Stomach (tissue), 9 donors: ENCODE measurements around the gene HTR7. TPM values are rescaled to one million over a fixed set of nuclear protein-coding genes. Genes with fewer than 3 reads are reported as not detected.
"Not testable (repeated sequence)": the region's sequence is repeated elsewhere in the genome, so short reads cannot be mapped to it uniquely, and the experiment has no call there.

Experiments
- DNase-seq, 2 donors: peaks; one replicate each; pipeline versions ENCODE4 v3.0.0 to v3.0.0-alpha.2; 2013 to 2019
- H3K27ac ChIP-seq, 5 donors: fragments of 200-600 bp in 4 of 5; sonication (generic) in 4 of 5; one replicate each; pipeline ENCODE4 v1.5.1; 2013 to 2019; ENCODE audit warnings: mild to moderate bottlenecking in 1 of 5, moderate library complexity in 1 of 5
- H3K27me3 ChIP-seq, 3 donors: fragments of 200-600 bp; sonication (generic); one replicate each; pipeline ENCODE4 v1.5.1; 2017 to 2019; ENCODE audit warnings: mixed run types in 1 of 3
- H3K36me3 ChIP-seq, 4 donors: fragments of 200-600 bp; sonication (generic); 1 replicate in 3 of 4; 2 replicates in 1 of 4; pipeline ENCODE4 v1.5.1; 2016 to 2019
- H3K4me1 ChIP-seq, 4 donors: fragments of 200-600 bp; sonication (generic); one replicate each; pipeline ENCODE4 v1.5.1; 2016 to 2019
- H3K4me3 ChIP-seq, 4 donors: fragments of 200-600 bp; sonication (generic) in 3 of 4; one replicate each; pipeline ENCODE4 v1.5.1; 2016 to 2019; ENCODE audit warnings: mild to moderate bottlenecking in 1 of 4
- H3K9me3 ChIP-seq, 4 donors: fragments of 200-600 bp; sonication (generic); one replicate each; pipeline ENCODE4 v1.5.1; 2016 to 2019
- EP300 ChIP-seq: sonication (generic); formaldehyde crosslinking; IDR thresholded peaks from one replicate; pipeline ENCODE4 v1.6.1; 2017; ENCODE audit warnings: antibody characterized with exemption
- POLR2A ChIP-seq, 4 donors: fragments of 450-650 bp; IDR thresholded peaks; one replicate each; pipeline ENCODE4 v1.6.1; 2016; ENCODE audit warnings: antibody characterized with exemption in 4 of 4, control low read depth in 2 of 4, mild to moderate bottlenecking in 1 of 4, moderate library complexity in 1 of 4
- POLR2AphosphoS5 ChIP-seq, 3 donors: sonication (generic); formaldehyde crosslinking; IDR thresholded peaks; one replicate each; pipeline ENCODE4 v1.6.1; 2016; ENCODE audit warnings: antibody characterized with exemption in 3 of 3
- WGBS, 5 donors: extraction: QIAGEN DNeasy Blood & Tissue Kit in 3 of 5; methylation state at CpG; one replicate each; pipeline versions ENCODE4 v1.1.5 to v1.1.7; 2013 to 2018; 5-methylcytosine and 5-hydroxymethylcytosine counted together
- intact Hi-C: fragments of 100-400 bp; cut with DNase I; formaldehyde crosslinking; loops from one replicate; pipeline ENCODE4 v1.15.1; 2023; ENCODE audit warnings: low total_unique reads
- polyA plus RNA-seq, 3 donors: library from polyadenylated mRNA; stranded (reverse); fragments of 200-250 nt; gene quantifications; one replicate each; pipeline ENCODE4 v1.2.3, GENCODE V29; 2013
- total RNA-seq, 5 donors: library from RNA; depleted of rRNA; stranded (reverse); fragments of >200 nt; gene quantifications; one replicate each; pipeline versions ENCODE4 v1.1.0 to v1.2.3, GENCODE V29; 2014 to 2016
- TF ChIP-seq, protein P1 (sequence below), 7 experiments: fragments of 450-650 bp in 4 of 7; fragments of 200-600 bp in 3 of 7; sonication (generic) in 3 of 7; IDR thresholded peaks; one replicate each; pipeline ENCODE4 v1.5.1; 2016 to 2019; ENCODE audit warnings: antibody characterized with exemption in 7 of 7, control low read depth in 2 of 7, mild to moderate bottlenecking in 1 of 7
- donor health status: healthy with polysubstance abuse.
- donor health status: Bipolar disorder and iron deficiency.
- donor health status: healthy.

HTR7 gene
- total and polyA plus RNA-seq, 8 donors: 0.28 to 7.1 (median 1.8) TPM; not detected in 2

DNA sequence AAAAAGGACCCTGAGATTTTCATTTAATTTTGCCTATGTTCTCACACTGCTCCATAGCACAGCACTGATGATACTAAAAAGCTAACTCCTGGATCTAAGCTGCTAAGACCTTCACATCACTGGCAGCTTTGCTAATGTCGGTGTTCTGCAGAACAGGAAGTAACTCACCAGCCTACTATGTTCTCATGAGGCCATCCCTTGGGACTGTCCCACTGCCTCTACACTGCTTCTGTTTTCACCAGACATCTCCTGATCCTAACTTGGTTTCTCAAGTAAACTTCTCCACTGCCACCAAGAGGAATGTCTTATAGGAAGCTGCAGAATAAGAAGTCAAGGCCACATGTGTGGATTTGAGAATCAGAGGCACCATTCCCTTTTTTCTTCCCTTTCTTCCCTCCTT lies 15.1 kb downstream of the HTR7 start:
- Histone ChIP-seq H3K4me3 (no peak overlapping the region), H3K27ac (no peak overlapping the region), H3K4me1 (no peaks in the 10 kb centered on the region), H3K9me3 (peaks cover 0 to 8% (median 0%) of the 10 kb centered on the region in 4 donors), H3K27me3 (peaks cover 0 to 12% (median 3%) of the 10 kb centered on the region in 3 donors), H3K36me3 (no peaks in the 10 kb centered on the region)
- WGBS, 5 donors: 78 to 89% (median 86%) methylated on average over 1 of the region's 1 CpG
- TF ChIP-seq POLR2AphosphoS5 (IDR thresholded peaks at IDR 0.05) (no peak), EP300 (no peak), POLR2A (IDR thresholded peaks at IDR 0.05) (no peak)
- TF ChIP-seq, protein P1, sequence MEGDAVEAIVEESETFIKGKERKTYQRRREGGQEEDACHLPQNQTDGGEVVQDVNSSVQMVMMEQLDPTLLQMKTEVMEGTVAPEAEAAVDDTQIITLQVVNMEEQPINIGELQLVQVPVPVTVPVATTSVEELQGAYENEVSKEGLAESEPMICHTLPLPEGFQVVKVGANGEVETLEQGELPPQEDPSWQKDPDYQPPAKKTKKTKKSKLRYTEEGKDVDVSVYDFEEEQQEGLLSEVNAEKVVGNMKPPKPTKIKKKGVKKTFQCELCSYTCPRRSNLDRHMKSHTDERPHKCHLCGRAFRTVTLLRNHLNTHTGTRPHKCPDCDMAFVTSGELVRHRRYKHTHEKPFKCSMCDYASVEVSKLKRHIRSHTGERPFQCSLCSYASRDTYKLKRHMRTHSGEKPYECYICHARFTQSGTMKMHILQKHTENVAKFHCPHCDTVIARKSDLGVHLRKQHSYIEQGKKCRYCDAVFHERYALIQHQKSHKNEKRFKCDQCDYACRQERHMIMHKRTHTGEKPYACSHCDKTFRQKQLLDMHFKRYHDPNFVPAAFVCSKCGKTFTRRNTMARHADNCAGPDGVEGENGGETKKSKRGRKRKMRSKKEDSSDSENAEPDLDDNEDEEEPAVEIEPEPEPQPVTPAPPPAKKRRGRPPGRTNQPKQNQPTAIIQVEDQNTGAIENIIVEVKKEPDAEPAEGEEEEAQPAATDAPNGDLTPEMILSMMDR (IDR thresholded peaks at IDR 0.05): no peak
- intact Hi-C loops: no loop called here
- no peak for DNase-seq

DNA sequence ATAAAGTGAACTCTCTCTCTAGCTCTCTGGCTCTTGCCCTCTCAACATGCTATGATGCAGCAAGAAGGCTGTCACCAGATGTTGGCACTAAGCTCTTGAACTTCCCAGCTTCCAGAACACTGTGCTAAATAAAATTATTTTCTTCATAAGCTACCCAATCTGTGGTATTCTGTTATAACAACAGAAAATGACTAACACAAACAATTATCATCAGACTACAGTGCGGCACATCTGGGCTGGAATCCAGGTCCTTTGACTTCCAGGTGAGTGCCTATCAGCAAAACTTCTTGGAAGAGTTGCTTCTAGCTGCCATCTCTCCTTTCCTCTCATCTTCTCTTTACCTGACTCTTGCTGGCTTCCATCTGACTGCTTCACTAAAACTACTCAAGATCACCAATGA lies 20.4 kb downstream of the HTR7 start:
- no peaks in the 10 kb centered on the region for H3K36me3 ChIP-seq
- TF ChIP-seq EP300: no peak
- no peaks in the 10 kb centered on the region for H3K4me1 ChIP-seq
- no peak for DNase-seq
- peaks cover 0 to 5% (median 0%) of the 10 kb centered on the region in 3 donors for H3K27me3 ChIP-seq
- H3K27ac ChIP-seq: no peak overlapping the region
- H3K9me3 ChIP-seq: peaks cover 0 to 6% (median 0%) of the 10 kb centered on the region in 4 donors
- 65 to 85% (median 78%) methylated on average over 1 of the region's 1 CpG for WGBS, 5 donors
- no peak overlapping the region for H3K4me3 ChIP-seq
- intact Hi-C loops: no loop called here

DNA sequence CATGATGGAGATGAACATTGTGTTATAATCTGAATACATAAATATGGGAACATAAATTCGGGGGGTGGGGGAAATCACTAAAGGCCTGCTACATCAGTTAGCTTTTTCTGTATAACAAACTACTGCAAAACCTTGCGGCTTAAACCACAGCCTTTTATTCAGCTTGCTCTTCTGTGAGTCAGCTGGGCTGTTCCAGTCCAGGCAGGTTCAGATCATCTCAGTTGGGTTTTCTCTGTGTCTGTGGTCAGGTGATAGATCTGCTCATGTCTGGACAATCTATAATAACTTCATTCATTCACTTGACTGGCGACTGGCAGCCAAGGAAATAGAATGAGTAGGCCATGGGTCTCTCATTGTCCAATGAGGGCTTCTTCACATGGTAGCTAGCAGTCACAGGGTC lies 23.5 kb downstream of the HTR7 start:
- H3K27ac ChIP-seq: no peak overlapping the region
- H3K4me1 ChIP-seq: no peaks in the 10 kb centered on the region
- intact Hi-C loops: no loop called here
- no peaks in the 10 kb centered on the region for H3K27me3 ChIP-seq
- no peak overlapping the region for H3K4me3 ChIP-seq
- DNase-seq: no peak
- WGBS, 5 donors: 73 to 85% (median 82%) methylated on average over 3 of the region's 3 CpGs
- TF ChIP-seq POLR2A (IDR thresholded peaks at IDR 0.05) (no peak), EP300 (no peak), POLR2AphosphoS5 (IDR thresholded peaks at IDR 0.05) (no peak)
- TF ChIP-seq, protein P1 (IDR thresholded peaks at IDR 0.05): no peak
- no peaks in the 10 kb centered on the region for H3K9me3 ChIP-seq
- no peaks in the 10 kb centered on the region for H3K36me3 ChIP-seq

DNA sequence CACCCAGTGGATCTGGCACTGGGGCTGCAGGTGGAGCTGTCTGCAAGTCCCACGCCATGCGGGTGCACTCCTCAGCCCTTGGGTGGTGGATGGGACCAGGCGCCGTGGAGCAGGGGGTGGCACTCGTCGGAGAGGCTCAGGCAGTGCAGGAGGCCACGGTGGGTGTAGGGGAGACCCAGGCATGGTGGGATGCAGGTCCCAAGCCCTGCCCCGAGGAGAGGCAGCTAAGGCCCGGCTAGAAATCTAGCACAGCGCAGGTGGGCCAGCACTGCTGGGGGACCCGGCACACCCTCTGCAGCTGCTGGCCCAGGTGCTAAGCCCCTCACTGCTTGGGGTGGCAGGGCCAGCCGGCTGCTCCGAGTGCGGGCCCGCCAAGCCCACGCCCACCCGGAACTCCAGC lies 25.7 kb downstream of the HTR7 start:
- TF ChIP-seq, protein P1 (IDR thresholded peaks at IDR 0.05): no peak
- TF ChIP-seq EP300 (no peak), POLR2AphosphoS5 (IDR thresholded peaks at IDR 0.05) (no peak), POLR2A (IDR thresholded peaks at IDR 0.05) (no peak)
- intact Hi-C loops: no loop called here
- 90 to 100% (median 97%) methylated on average over 7 to 17 of the region's 17 CpGs for WGBS, 5 donors
- Histone ChIP-seq H3K27me3 (no peaks in the 10 kb centered on the region), H3K4me1 (no peaks in the 10 kb centered on the region), H3K36me3 (no peaks in the 10 kb centered on the region), H3K27ac (no peak overlapping the region), H3K4me3 (no peak overlapping the region), H3K9me3 (no peaks in the 10 kb centered on the region)
- no peak for DNase-seq

DNA sequence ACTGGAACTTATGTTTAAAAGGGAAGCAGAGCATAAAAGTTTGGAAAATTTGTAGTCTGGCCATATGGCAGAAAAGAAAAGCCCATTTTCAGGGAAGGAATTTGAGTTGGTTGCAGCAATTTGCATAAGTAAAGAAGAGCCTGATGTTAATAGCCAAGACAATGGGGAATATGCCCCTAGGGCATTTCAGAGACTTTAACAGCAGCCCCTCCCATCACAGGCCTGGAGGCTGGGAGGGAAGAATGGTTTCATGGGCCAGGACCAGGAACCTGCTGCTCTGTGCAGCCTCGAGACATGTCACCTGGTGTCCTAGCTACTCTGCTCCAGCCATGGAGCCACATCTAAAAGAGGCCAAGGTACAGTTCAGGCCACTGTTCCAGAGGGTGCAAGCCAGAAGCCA lies 35.3 kb downstream of the HTR7 start:
- TF ChIP-seq, protein P1 (IDR thresholded peaks at IDR 0.05): no peak
- TF ChIP-seq POLR2AphosphoS5 (IDR thresholded peaks at IDR 0.05) (no peak), EP300 (no peak)

DNA sequence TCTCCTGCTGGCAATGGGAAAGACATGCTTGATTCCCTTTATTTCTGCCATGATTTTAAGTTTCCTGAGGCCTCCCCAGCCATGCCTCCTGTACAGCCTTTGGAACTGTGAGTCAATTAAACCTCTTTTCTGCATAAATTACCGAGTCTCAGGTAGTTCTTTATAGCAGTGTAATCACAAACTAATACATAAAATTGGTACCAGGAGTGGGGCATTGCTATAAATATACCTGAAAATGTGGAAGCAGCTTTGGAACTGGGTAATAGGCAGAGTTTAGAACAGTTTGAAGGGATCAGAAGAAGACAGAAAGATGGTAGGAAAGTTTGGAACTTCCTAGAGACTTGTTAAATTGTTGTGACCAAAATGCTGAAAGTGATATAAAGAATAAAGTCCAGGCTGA lies 36.0 kb downstream of the HTR7 start:
- H3K36me3 ChIP-seq, H3K4me3 ChIP-seq, DNase-seq, H3K4me1 ChIP-seq, intact Hi-C loops, H3K27me3 ChIP-seq, H3K27ac ChIP-seq: not testable (repeated sequence)
- 28 to 79% (median 42%) methylated on average over 1 of the region's 1 CpG for WGBS, 5 donors
- H3K9me3 ChIP-seq: peaks cover 0 to 18% (median 12%) of the 10 kb centered on the region in 4 donors

More for the DNA sequence above, 35.3 kb downstream of the HTR7 start:
- Histone ChIP-seq H3K36me3 (no peaks in the 10 kb centered on the region), H3K27me3 (peaks cover 0 to 7% (median 0%) of the 10 kb centered on the region in 3 donors), H3K9me3 (peaks cover 0 to 18% (median 12%) of the 10 kb centered on the region in 4 donors), H3K4me1 (no peaks in the 10 kb centered on the region), H3K4me3 (no peak overlapping the region), H3K27ac (no peak overlapping the region)
- 57 to 76% (median 70%) methylated on average over 1 of the region's 1 CpG for WGBS, 5 donors
- intact Hi-C loops: no loop called here
- no peak for DNase-seq
